D721Med (cell line): ENCODE data around the gene NT5E.

Experiments
- DNase-seq: peaks from one replicate; pipeline ENCODE4 v3.0.0; 2011; ENCODE audit warnings: low spot score; ENCODE audit not compliant: insufficient read length
- FAIRE-seq: peaks from 2 replicates; lab custom pipeline; 2011; peaks lifted over from hg19 to GRCh38; lab: Jason Lieb, UNC
- CTCF ChIP-seq: IDR thresholded peaks from 2 replicates; pipeline ENCODE4 v1.5.1; 2012; ENCODE audit warnings: mild to moderate bottlenecking, control low read depth; ENCODE audit not compliant: insufficient read depth; ENCODE audit errors: missing control alignments

NT5E gene

DNA sequence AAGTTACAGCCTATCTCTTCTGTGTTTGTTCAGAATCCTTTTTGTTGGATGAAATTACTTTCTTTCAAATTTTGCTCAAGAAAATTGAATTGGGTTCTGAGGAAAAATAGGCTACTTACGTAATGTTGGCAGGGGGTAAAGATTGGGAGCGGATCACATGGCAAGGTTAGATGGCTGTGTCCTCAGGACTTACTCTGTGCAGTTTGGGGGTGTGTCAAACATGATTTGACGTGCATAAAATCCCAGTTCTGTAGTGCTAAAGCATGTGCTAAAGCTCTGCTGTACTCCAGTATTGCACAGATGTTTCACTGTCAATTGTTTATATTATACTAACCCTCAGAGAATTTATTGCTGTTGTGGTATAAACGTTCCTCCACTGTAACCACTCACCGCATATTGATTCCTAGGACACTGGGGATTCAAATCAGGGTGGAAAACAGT lies 2.6 kb downstream of the NT5E start:
- no peak for FAIRE-seq
- no peak for DNase-seq

DNA sequence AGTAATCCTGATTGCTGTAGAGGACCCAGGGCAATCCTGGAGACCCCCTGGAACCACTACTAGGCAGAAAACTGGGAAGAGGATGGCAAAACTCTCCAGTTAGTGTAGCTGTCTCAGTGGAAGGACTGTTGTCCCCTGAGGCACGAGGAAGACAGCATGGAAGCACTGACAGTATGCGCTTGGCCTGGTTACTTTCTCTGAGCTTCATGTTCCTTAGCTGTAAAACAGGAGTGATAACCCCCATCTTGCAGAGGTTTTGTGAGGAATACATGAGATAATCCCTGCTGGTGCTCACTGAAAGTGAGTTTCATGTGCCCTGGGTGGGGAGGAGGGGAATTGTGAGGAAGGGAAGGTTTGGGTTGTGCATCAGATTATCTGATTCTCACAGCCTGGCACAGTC lies 3.2 kb downstream of the NT5E start:
- FAIRE-seq: no peak
- no peak for DNase-seq
- no peak for TF ChIP-seq CTCF

More for the DNA sequence above, 2.6 kb downstream of the NT5E start:
- TF ChIP-seq CTCF: no peak

- DNase-seq: no peak
- no peak for FAIRE-seq
- TF ChIP-seq CTCF: no peak
These were observed 3.6 kb downstream of the NT5E start for GRCh38 chr6:85453490-85453889.

DNA sequence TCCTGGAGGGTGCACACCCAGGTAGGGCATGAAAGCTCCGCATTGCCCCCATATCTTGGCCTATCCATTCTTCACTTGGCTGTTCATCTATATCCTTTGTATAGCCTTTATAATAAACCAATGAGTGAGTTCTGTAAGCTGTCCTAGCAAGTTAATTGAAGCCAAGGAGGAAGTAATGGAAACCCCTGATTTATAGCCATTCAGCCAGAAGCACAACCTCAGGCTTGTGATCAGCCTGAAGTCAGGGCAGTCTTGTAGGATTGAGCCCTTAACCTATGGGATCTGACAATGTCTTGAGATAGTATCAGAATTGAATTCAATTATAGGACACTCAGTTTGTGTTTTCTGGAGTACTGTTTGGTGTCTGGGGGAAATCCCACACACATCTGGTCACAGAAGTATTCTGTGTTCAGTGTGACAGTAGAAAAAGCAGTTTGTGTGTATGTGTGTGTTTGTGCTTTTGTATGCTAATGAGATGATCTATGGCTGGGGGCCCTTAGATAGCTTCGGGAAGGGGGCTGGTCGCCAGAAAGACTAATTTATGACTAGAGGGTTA lies 5.7 kb downstream of the NT5E start:
- no peak for DNase-seq
- no peak for FAIRE-seq
- TF ChIP-seq CTCF: no peak

DNA sequence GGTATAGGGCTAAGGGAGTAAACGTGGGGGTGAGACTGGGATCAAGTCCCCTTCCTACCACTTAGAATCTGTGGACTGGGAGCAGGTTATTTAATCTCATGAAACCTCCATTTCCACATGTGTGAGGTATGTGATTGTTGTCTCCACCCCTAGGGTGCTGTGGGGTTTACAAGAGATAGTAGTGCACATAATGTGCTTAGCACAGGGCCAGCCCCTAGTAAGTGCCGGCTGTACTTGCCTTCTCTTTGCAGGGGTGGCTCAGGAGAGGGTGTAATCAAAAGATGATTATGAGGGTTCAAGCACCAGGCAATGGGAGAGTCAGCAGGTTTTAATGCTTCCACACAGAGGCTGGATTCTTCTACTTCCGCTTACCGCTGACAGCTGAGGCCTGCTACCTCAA lies 6.9 kb downstream of the NT5E start:
- DNase-seq (no peak), FAIRE-seq (no peak)
- no peak for TF ChIP-seq CTCF

- FAIRE-seq (no peak), DNase-seq (no peak)
- TF ChIP-seq CTCF: no peak
These were observed 8.3 kb downstream of the NT5E start for GRCh38 chr6:85458184-85458583.

DNA sequence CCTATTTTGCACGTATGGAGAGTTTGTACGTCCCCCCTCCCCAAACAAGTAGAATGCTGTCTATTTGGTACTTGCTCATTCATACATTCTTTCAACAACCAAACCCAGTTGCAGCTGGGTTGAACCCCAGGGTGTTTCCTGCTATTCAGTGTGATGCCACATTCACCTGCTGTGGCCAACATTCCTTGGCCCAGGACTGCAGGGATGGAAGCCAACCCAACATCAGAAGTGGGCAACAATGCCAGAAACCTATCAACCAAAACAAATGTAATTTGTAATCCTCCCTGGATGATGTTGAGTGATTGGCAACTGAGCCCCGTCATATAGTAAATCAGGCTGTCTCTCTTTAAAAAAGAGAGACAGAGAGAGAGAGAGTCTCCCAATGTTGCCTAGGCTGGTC lies 8.9 kb downstream of the NT5E start:
- no peak for TF ChIP-seq CTCF
- FAIRE-seq (no peak), DNase-seq (no peak)
